ENCODE results near the gene NCR3LG1.

NCR3LG1 gene

GRCh38 chr11:17414317-17414737, 62.7 kb downstream of the NCR3LG1 start:
- DNase-seq (ENCODE audit: low read depth): no peak
- no peak for TF ChIP-seq CTCF (IDR thresholded peaks at IDR 0.05; ENCODE audit: insufficient read depth, low read depth, low read length, missing control alignments)
- H3K4me3 ChIP-seq (ENCODE audit: low read length): no peak overlapping the region

GRCh38 chr11:17414992-17415391, 63.4 kb downstream of the NCR3LG1 start:
- DNase-seq (ENCODE audit: low read depth): no peak
- no peak for TF ChIP-seq CTCF (IDR thresholded peaks at IDR 0.05; ENCODE audit: insufficient read depth, low read depth, low read length, missing control alignments)
- no peak overlapping the region for H3K4me3 ChIP-seq (ENCODE audit: low read length)

- DNase-seq (ENCODE audit: low read depth): no peak
- TF ChIP-seq CTCF (IDR thresholded peaks at IDR 0.05; ENCODE audit: insufficient read depth, low read depth, low read length, missing control alignments): no peak
- no peak overlapping the region for H3K4me3 ChIP-seq (ENCODE audit: low read length)
Measured at GRCh38 chr11:17415523-17416104, 64.0 kb downstream of the NCR3LG1 start.

GRCh38 chr11:17416492-17416891, 64.9 kb downstream of the NCR3LG1 start:
- no peak for TF ChIP-seq CTCF (IDR thresholded peaks at IDR 0.05; ENCODE audit: insufficient read depth, low read depth, low read length, missing control alignments)
- H3K4me3 ChIP-seq (ENCODE audit: low read length): no peak overlapping the region
- no peak for DNase-seq (ENCODE audit: low read depth)

- no peak overlapping the region for H3K4me3 ChIP-seq (ENCODE audit: low read length)
- DNase-seq (ENCODE audit: low read depth): no peak
- TF ChIP-seq CTCF (IDR thresholded peaks at IDR 0.05; ENCODE audit: insufficient read depth, low read depth, low read length, missing control alignments): no peak
Measured at GRCh38 chr11:17418444-17419081, 67.0 kb downstream of the NCR3LG1 start.

- no peak overlapping the region for H3K4me3 ChIP-seq (ENCODE audit: low read length)
- no peak for DNase-seq (ENCODE audit: low read depth)
- no peak for TF ChIP-seq CTCF (IDR thresholded peaks at IDR 0.05; ENCODE audit: insufficient read depth, low read depth, low read length, missing control alignments)
Measured at GRCh38 chr11:17421781-17422180, 70.2 kb downstream of the NCR3LG1 start.
